Measurements from ENCODE around the gene OR8D4. TPM values are rescaled to one million over a fixed set of nuclear protein-coding genes. Genes with fewer than 3 reads are reported as not detected.

OR8D4 gene
- total and polyA plus RNA-seq, 12 donors = not detected

- intact Hi-C loops (cut with DNase I) = no loop called here
- ATAC-seq (no peak), DNase-seq (no peak)
- H3K27ac ChIP-seq = no peak overlapping the region
- WGBS, 2 donors = 82 to 86% methylated on average over 4 of the region's 4 CpGs
- H3K4me3 ChIP-seq = no peak overlapping the region
- no peaks in the 10 kb centered on the region for H3K36me3 ChIP-seq
- peaks cover 0 to 4% (median 0%) of the 10 kb centered on the region in 7 donors for H3K27me3 ChIP-seq
- no peaks in the 10 kb centered on the region for H3K9me3 ChIP-seq
- TF ChIP-seq CTCF (IDR thresholded peaks at IDR 0.05) = no peak
- H3K4me1 ChIP-seq = no peaks in the 10 kb centered on the region
Observed at GRCh38 chr11:123942413-123942812, 40.4 kb downstream of the OR8D4 start.

DNA sequence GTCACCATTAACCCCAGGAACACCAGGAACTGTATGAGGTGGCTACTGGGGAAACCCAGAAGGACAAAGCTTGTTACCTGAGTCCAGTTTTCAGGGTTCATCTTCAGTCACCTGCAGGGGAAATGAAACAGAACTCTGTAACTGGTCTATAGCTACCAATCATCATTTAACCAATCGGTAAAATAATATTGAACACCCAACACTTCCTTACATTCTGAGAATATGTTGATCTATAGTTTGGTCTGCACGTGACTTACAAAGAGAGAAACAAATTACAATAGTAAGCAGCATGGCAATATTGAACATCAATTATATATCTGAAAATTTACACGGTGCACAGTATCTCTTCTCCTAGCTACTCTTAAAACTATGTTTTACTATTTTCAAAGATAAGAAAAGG lies 41.8 kb downstream of the OR8D4 start, which contains the start of gene OR6T1:
Gene OR6T1 (minus strand): TSS at position 101 of the 400 bp plus-strand sequence. CDS start 0 bp downstream, at position 101.
- Histone ChIP-seq H3K27ac (no peak within 1 kb of the TSS), H3K4me1 (no peaks in the 10 kb centered on the region), H3K36me3 (no peaks in the 10 kb centered on the region), H3K9me3 (no peaks in the 10 kb centered on the region), H3K27me3 (peaks cover 0 to 4% (median 0%) of the 10 kb centered on the region in 7 donors), H3K4me3 (no peak within 1 kb of the TSS)
- 89 to 91% methylated on average over 3 of the region's 3 CpGs for WGBS, 2 donors
- no peak for TF ChIP-seq CTCF (IDR thresholded peaks at IDR 0.05)
- intact Hi-C loops (cut with DNase I) = no loop called here
- DNase-seq = no peak
- no peak for ATAC-seq

- no peak for DNase-seq
- Histone ChIP-seq H3K9me3 (no peaks in the 10 kb centered on the region), H3K27me3 (peaks cover 0 to 4% (median 0%) of the 10 kb centered on the region in 7 donors), H3K4me3 (no peak overlapping the region), H3K27ac (no peak overlapping the region), H3K36me3 (no peaks in the 10 kb centered on the region), H3K4me1 (no peaks in the 10 kb centered on the region)
- no peak for ATAC-seq
- intact Hi-C loops (cut with DNase I) = no loop called here
- TF ChIP-seq CTCF (IDR thresholded peaks at IDR 0.05) = no peak
- WGBS, 2 donors = 25 to 31% methylated on average over 1 of the region's 1 CpG
Observed at GRCh38 chr11:123945132-123945531, 43.2 kb downstream of the OR8D4 start.

DNA sequence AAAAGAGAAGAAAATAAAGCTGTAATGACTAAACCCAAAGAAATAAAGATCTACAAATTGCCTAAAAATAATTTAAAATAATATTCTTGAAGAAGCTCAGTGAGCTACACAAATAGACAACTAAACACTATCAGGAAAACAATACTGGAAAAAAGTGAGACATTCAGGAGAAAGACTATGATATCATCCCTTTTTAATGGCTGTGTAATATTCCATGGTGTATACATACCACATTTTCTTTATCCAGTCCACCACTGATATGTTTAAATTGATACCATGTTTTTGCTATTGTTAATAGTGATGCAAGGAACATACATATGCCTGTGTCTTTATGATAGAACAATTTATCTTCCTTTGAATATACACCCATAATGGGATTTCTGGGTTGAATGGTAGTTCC lies 54.8 kb downstream of the OR8D4 start:
- Histone ChIP-seq H3K9me3 (peaks cover 0 to 22% (median 7%) of the 10 kb centered on the region in 11 donors), H3K4me3 (no peak overlapping the region), H3K4me1 (no peaks in the 10 kb centered on the region), H3K36me3 (no peaks in the 10 kb centered on the region), H3K27me3 (no peaks in the 10 kb centered on the region), H3K27ac (no peak overlapping the region)
- no peak for TF ChIP-seq CTCF (IDR thresholded peaks at IDR 0.05)
- intact Hi-C loops (cut with DNase I) = no loop called here
- DNase-seq (no peak), ATAC-seq (no peak)

Other genes with a start within 250 kb of the OR8D4 start
- gene SCN3B, start 247.5 kb upstream of the OR8D4 start, total RNA-seq = 1 to 10 TPM in 7 of 10 donors, under 1 TPM in 3; 0.26 to 3.4 (median 1.7) TPM
- under 1 TPM; 0.78 to 0.80 TPM for gene SCN3B, start 247.5 kb upstream of the OR8D4 start, polyA plus RNA-seq
- gene ZNF202, start 160.5 kb upstream of the OR8D4 start, total RNA-seq = 1 to 10 TPM; 3.8 to 6.0 (median 4.2) TPM
- 1 to 10 TPM; 4.1 to 4.5 TPM for gene ZNF202, start 160.5 kb upstream of the OR8D4 start, polyA plus RNA-seq
- not detected for gene OR6X1, start 147.6 kb upstream of the OR8D4 start, total RNA-seq
- gene OR6X1, start 147.6 kb upstream of the OR8D4 start, polyA plus RNA-seq = not detected
- not detected for gene OR6M1, start 95.8 kb upstream of the OR8D4 start, total RNA-seq
- not detected for gene OR6M1, start 95.8 kb upstream of the OR8D4 start, polyA plus RNA-seq
- not detected for gene TMEM225, start 16.5 kb upstream of the OR8D4 start, total RNA-seq
- gene TMEM225, start 16.5 kb upstream of the OR8D4 start, polyA plus RNA-seq = not detected
- not detected for gene OR4D5, start 37.5 kb downstream of the OR8D4 start, total RNA-seq
- gene OR4D5, start 37.5 kb downstream of the OR8D4 start, polyA plus RNA-seq = not detected
- gene OR6T1, start 41.7 kb downstream of the OR8D4 start, total RNA-seq = not detected
- gene OR6T1, start 41.7 kb downstream of the OR8D4 start, polyA plus RNA-seq = not detected
- not detected for gene OR10S1, start 75.6 kb downstream of the OR8D4 start, total RNA-seq
- not detected for gene OR10S1, start 75.6 kb downstream of the OR8D4 start, polyA plus RNA-seq
- gene OR10G6, start 93.0 kb downstream of the OR8D4 start, total RNA-seq = not detected
- not detected for gene OR10G6, start 93.0 kb downstream of the OR8D4 start, polyA plus RNA-seq
- not detected for gene OR10G4, start 110.8 kb downstream of the OR8D4 start, total RNA-seq
- gene OR10G4, start 110.8 kb downstream of the OR8D4 start, polyA plus RNA-seq = not detected
- not detected for gene OR10G9, start 120.8 kb downstream of the OR8D4 start, total RNA-seq
- gene OR10G9, start 120.8 kb downstream of the OR8D4 start, polyA plus RNA-seq = not detected
- not detected for gene OR10G8, start 124.6 kb downstream of the OR8D4 start, total RNA-seq
- not detected for gene OR10G8, start 124.6 kb downstream of the OR8D4 start, polyA plus RNA-seq
- gene OR10G7, start 139.2 kb downstream of the OR8D4 start, total RNA-seq = not detected
- gene OR10G7, start 139.2 kb downstream of the OR8D4 start, polyA plus RNA-seq = not detected
- gene VWA5A, start 213.3 kb downstream of the OR8D4 start, total RNA-seq = 1 to 10 TPM; 1.6 to 8.8 (median 3.6) TPM
- gene VWA5A, start 213.3 kb downstream of the OR8D4 start, polyA plus RNA-seq = 1 to 10 TPM; 1.2 to 1.6 TPM